ENCODE data around the gene NOS2. TPM values are rescaled to one million over a fixed set of nuclear protein-coding genes. Genes with fewer than 3 reads are reported as not detected.

Gene NOS2
- total RNA-seq, 1 donor from 2014 or later, result not detected

DNA sequence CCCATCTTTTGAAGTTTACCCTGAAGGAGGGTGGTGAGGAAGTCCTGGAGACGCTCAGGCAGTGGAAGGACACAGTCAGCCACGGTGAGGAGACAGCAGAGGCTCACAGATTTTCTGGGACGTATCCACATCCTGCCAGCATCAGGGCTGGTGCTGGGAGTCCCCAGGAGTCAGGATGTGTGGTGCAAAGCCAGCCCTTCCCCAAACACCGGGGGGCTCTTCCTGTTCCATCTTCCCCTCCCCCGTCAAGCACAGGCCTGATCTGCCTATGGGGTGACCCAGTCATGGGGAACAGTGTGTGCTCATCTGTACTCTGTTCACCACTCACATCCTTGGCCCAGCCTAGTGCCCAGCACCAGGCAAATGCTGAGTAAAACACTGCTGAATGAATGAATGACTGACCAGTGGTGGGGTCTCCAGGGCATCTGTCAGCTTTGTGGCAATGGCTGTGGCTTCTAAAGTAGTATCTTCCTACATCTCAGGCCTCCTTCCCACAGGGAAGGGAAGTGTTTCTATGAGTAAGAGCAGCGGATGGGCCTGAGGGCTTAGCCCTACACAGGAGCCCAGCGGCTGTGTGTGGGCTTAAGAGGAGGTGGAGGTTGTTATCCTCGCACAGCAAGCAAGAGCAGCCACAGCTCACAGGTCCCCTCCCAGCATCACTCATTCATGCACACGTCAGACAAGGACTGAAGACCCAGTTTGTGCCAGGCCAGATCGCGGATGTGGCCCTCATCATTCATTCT, 23.3 kb downstream of the NOS2 start:
- no peaks in the 10 kb centered on the region for H3K36me3 ChIP-seq
- no peaks in the 10 kb centered on the region for H3K9me3 ChIP-seq
- H3K4me1 ChIP-seq, result no peaks in the 10 kb centered on the region
- no peak for TF ChIP-seq POLR2A (IDR thresholded peaks at IDR 0.05)
- TF ChIP-seq CTCF (IDR thresholded peaks at IDR 0.05), result no peak
- no peak for TF ChIP-seq POLR2AphosphoS5 (IDR thresholded peaks at IDR 0.05; ENCODE audit: insufficient read depth in 1 of 2, low read depth in 1 of 2)
- DNase-seq (ENCODE audit: extremely low spot score in 2 of 2), result no peak
- H3K27ac ChIP-seq, result no peak overlapping the region
- intact Hi-C loops (cut with DNase I), result no loop called here
- no peaks in the 10 kb centered on the region for H3K27me3 ChIP-seq
- no peak overlapping the region for H3K4me3 ChIP-seq

DNA sequence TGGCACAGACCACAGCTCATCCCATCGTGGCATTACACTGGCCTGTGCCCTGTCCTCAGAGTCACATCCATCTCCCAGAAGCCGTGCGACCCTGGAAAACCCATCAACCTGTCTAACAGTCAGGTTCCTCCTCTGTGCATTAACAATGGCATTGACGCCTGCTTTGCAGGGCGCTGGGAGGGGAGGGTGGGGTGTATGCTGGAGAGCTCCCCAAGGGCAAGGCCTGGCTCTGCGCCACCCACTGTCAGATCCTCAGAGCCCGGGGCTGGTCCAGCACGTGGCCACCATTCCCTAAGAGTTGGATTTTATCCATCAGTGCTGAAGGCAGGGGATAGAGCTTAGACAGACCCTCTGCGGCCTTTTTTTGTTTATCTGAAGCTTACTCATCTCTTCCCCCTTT, 28.7 kb downstream of the NOS2 start:
- no peak overlapping the region for H3K27ac ChIP-seq
- H3K27me3 ChIP-seq, result no peaks in the 10 kb centered on the region
- no peak overlapping the region for H3K4me3 ChIP-seq
- TF ChIP-seq CTCF (IDR thresholded peaks at IDR 0.05) (no peak), POLR2A (IDR thresholded peaks at IDR 0.05) (no peak), POLR2AphosphoS5 (IDR thresholded peaks at IDR 0.05; ENCODE audit: insufficient read depth in 1 of 2, low read depth in 1 of 2) (no peak)
- H3K4me1 ChIP-seq, result no peaks in the 10 kb centered on the region
- no peaks in the 10 kb centered on the region for H3K36me3 ChIP-seq
- H3K9me3 ChIP-seq, result no peaks in the 10 kb centered on the region
- intact Hi-C loops (cut with DNase I), result no loop called here
- DNase-seq (ENCODE audit: extremely low spot score in 2 of 2), result no peak

GRCh38 chr17:27770877-27771276, 29.5 kb downstream of the NOS2 start:
- H3K36me3 ChIP-seq, result no peaks in the 10 kb centered on the region
- DNase-seq (ENCODE audit: extremely low spot score in 2 of 2), result no peak
- no peak overlapping the region for H3K4me3 ChIP-seq
- H3K4me1 ChIP-seq, result no peaks in the 10 kb centered on the region
- no peak overlapping the region for H3K27ac ChIP-seq
- TF ChIP-seq CTCF (IDR thresholded peaks at IDR 0.05), result no peak
- no peak for TF ChIP-seq POLR2AphosphoS5 (IDR thresholded peaks at IDR 0.05; ENCODE audit: insufficient read depth in 1 of 2, low read depth in 1 of 2)
- no peak for TF ChIP-seq POLR2A (IDR thresholded peaks at IDR 0.05)
- H3K9me3 ChIP-seq, result no peaks in the 10 kb centered on the region
- H3K27me3 ChIP-seq, result no peaks in the 10 kb centered on the region
- intact Hi-C loops (cut with DNase I), result no loop called here

- TF ChIP-seq POLR2A (IDR thresholded peaks at IDR 0.05) (no peak), CTCF (IDR thresholded peaks at IDR 0.05) (no peak), POLR2AphosphoS5 (IDR thresholded peaks at IDR 0.05; ENCODE audit: insufficient read depth in 1 of 2, low read depth in 1 of 2) (no peak)
Observed at GRCh38 chr17:27768858-27769410, 31.4 kb downstream of the NOS2 start.

DNA sequence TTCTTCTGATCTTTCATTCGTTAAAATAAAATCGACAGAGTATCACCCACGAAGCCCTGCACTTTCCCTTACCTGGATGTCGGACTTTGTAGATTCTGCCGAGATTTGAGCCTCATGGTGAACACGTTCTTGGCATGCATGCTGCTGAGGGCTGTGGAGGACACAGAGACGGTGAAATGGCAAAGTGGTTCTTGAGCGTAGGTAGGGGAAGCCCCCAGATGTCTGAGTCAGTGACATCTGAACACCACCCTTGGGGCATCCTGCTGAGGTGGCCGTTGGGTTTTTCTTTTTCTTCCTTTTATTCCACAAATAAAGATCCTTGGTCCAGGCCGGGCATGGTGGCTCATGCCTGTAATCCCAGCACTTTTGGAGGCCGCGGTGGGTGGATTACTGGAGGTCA, 33.9 kb downstream of the NOS2 start:
- Histone ChIP-seq H3K4me1 (no peaks in the 10 kb centered on the region), H3K4me3 (no peak overlapping the region), H3K27me3 (no peaks in the 10 kb centered on the region), H3K36me3 (no peaks in the 10 kb centered on the region), H3K9me3 (no peaks in the 10 kb centered on the region), H3K27ac (no peak overlapping the region)
- TF ChIP-seq POLR2A (IDR thresholded peaks at IDR 0.05) (no peak), POLR2AphosphoS5 (IDR thresholded peaks at IDR 0.05; ENCODE audit: insufficient read depth in 1 of 2, low read depth in 1 of 2) (no peak), CTCF (IDR thresholded peaks at IDR 0.05) (no peak)
- intact Hi-C loops (cut with DNase I), result no loop called here
- no peak for DNase-seq (ENCODE audit: extremely low spot score in 2 of 2)

More at GRCh38 chr17:27768858-27769410, 31.4 kb downstream of the NOS2 start:
- H3K27me3 ChIP-seq, result no peaks in the 10 kb centered on the region
- H3K4me1 ChIP-seq, result no peaks in the 10 kb centered on the region
- intact Hi-C loops (cut with DNase I), result no loop called here
- no peak overlapping the region for H3K4me3 ChIP-seq
- no peaks in the 10 kb centered on the region for H3K9me3 ChIP-seq
- H3K27ac ChIP-seq, result no peak overlapping the region
- H3K36me3 ChIP-seq, result no peaks in the 10 kb centered on the region
- DNase-seq (ENCODE audit: extremely low spot score in 2 of 2), result no peak

All from vagina (tissue), 2 donors.